Spleen (tissue), 7 donors: ENCODE data around the gene GBE1.

Experiments used
- CTCF ChIP-seq, 11 experiments: fragments of 200-600 bp in 7 of 11; fragments of 450-650 bp in 4 of 11; sonication (generic) in 4 of 11; IDR thresholded peaks in 8 of 11; conservative IDR thresholded peaks in 3 of 11; 1 replicate in 7 of 11; 2 replicates in 4 of 11; pipeline versions ENCODE4 v1.4.0 to v1.8.0; 2016 to 2021; ENCODE audit warnings: antibody characterized with exemption in 11 of 11, inconsistent platforms in 4 of 11, mild to moderate bottlenecking in 1 of 11
- POLR2A ChIP-seq, 3 donors: fragments of 450-650 bp; IDR thresholded peaks; one replicate each; pipeline ENCODE4 v1.5.1; 2017; ENCODE audit warnings: antibody characterized with exemption in 3 of 3, mild to moderate bottlenecking in 1 of 3
- donor health status: DM: no; HTN: no; CAD: no; lungs with moderate emphysema.
- donor health status: DM: no; HTN: no; CAD: no.
- donor health status: DM: no; HTN: no; CAD: no.

GRCh38 chr3:81645248-81645647 lies 116.2 kb downstream of the GBE1 start:
- no peak for TF ChIP-seq CTCF (IDR thresholded peaks at IDR 0.05 in 8 of 11, conservative IDR thresholded peaks at IDR 0.05 in 3 of 11)
- TF ChIP-seq POLR2A (IDR thresholded peaks at IDR 0.05) = no peak
